GM12878 (cell line): ENCODE results near the gene TSSK3. TPM values are rescaled to one million over a fixed set of nuclear protein-coding genes. Genes with fewer than 3 reads are reported as not detected.

Experiments
- CUX1 ChIP-seq: IDR thresholded peaks from 2 replicates; pipeline ENCODE4 v1.6.1; 2012; ENCODE audit warnings: improper control_type of control experiment, low read depth, low read length; ENCODE audit not compliant: insufficient replicate concordance
- E2F8 ChIP-seq: fragments of 450-650 bp; IDR thresholded peaks from 2 replicates; pipeline ENCODE4 v1.6.1; 2018; ENCODE audit warnings: mild to moderate bottlenecking, low read depth, moderate library complexity; ENCODE audit not compliant: partially characterized antibody
- ESRRA ChIP-seq: IDR thresholded peaks from 2 replicates; pipeline ENCODE4 v1.6.1; 2012; ENCODE audit warnings: mild to moderate bottlenecking, low read length, improper control_type of control experiment
- EZH2 ChIP-seq: IDR thresholded peaks from 2 replicates; pipeline ENCODE4 v1.6.1; 2012; ENCODE audit warnings: low read depth, mild to moderate bottlenecking, control low read depth, inconsistent platforms, low read length, borderline replicate concordance; ENCODE audit not compliant: control insufficient read depth
- FOXK2 ChIP-seq: fragments of 450-650 bp; IDR thresholded peaks from 2 replicates; pipeline ENCODE4 v1.6.1; 2017; ENCODE audit warnings: mild to moderate bottlenecking, moderate library complexity
- JUNB ChIP-seq: IDR thresholded peaks from 2 replicates; pipeline ENCODE4 v1.6.1; 2016; ENCODE audit warnings: antibody characterized with exemption, mild to moderate bottlenecking
- KLF5 ChIP-seq: fragments of 450-650 bp; IDR thresholded peaks from 2 replicates; pipeline ENCODE4 v1.6.1; 2014; ENCODE audit warnings: mild to moderate bottlenecking; ENCODE audit not compliant: partially characterized antibody
- NFYA ChIP-seq: IDR thresholded peaks from 2 replicates; pipeline ENCODE4 v1.6.1; 2011; ENCODE audit warnings: low read depth, mild to moderate bottlenecking, low read length, improper control_type of control experiment, borderline replicate concordance
- POU2F2 ChIP-seq: IDR thresholded peaks from 3 replicates; pipeline ENCODE4 v1.6.1; 2011; ENCODE audit warnings: low read depth, mild to moderate bottlenecking, low read length, borderline replicate concordance
- ZZZ3 ChIP-seq: IDR thresholded peaks from 2 replicates; pipeline ENCODE4 v1.6.1; 2011; ENCODE audit warnings: low read depth; ENCODE audit not compliant: control insufficient read depth, insufficient read length
- polyA plus RNA-seq, 11 experiments: library from polyadenylated mRNA; depleted of rRNA in 4 of 11; unstranded in 6 of 11; stranded (reverse) in 5 of 11; fragments of >200 nt; fragmentation: Nextera tagmentation in 4 of 11; fragmentation: Illumina TruSeq in 1 of 11; extraction: Ambion mirVana in 4 of 11; extraction: Trizol in 1 of 11; gene quantifications; 1 replicate in 1 of 11; 2 replicates in 10 of 11; pipeline versions ENCODE4 v1.2.1 to v1.2.3, GENCODE V29; 2011 to 2016; ENCODE audit warnings: inconsistent platforms in 2 of 11, missing spikeins in 2 of 11, low read depth in 1 of 11
- total RNA-seq, 4 experiments: library from RNA; depleted of rRNA in 3 of 4; stranded (reverse); fragments of >200 nt in 3 of 4; fragmentation: Illumina TruSeq in 1 of 4; extraction: Trizol in 1 of 4; gene quantifications; 2 replicates each; pipeline versions ENCODE4 v1.2.1 to v1.2.3, GENCODE V29; 2013 to 2021

Gene TSSK3
- total and polyA plus RNA-seq, 10 of the 15 experiments (the other 5 are each of a cell fraction or from before 2014, with no cell fraction given): 0.42 to 0.82 (median 0.60) TPM

- TF ChIP-seq JUNB (no peak), CUX1 (no peak), FOXK2 (no peak), POU2F2 (no peak), EZH2 (no peak), ZZZ3 (no peak), E2F8 (no peak), NFYA (no peak), ESRRA (no peak), KLF5 (no peak)
Measured at GRCh38 chr1:32373996-32374592, 11.8 kb downstream of the TSSK3 start (continued).
